ENCODE results near the gene MADCAM1.

The MADCAM1 gene

DNA sequence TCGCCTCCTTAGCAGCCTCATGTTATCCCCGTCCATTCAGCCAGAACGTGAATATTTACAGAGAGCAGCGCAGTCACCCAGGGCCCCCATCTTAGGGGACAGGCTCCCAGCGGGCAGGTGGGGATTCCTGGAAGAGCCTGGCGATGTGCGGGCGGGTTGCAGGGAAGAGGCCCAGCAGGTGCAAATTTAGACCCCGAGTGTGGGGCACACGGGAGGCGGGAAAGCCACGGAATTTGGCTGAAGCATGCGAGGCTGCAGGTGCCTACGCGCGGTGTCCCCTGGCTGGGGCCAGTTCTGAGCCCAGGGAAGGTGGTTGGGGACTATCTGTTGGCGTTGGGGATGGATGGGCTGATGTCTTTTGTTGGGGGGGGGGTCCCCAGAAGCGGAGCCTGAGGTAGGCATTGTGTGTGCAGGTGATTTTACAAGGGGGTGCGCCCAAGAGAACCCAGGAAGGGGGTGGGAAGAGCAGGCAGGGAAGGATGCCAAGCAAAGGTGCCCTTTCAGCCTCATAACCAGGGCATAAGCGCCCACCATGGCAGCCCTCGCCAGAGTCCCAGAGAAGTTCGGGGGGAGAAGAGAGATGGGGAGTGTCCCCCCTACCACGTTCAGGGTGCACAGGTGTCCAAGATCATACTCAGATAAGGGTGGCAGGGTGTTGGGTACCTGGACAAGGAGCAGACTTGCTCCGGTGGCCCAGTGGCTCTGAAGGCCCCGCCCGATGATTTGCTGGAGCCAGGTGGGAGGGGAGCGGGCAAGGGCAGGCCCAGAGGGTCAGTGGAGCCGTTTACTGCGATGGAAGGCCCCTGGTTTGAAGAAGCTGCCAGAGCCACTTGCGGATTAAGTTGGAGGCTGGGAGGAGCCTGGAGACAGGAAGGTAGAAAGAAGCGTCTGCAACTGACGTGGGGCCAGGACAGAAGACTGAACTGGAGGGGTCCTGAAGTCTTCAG lies 12.2 kb downstream of the MADCAM1 start:
- no peak for DNase-seq

DNA sequence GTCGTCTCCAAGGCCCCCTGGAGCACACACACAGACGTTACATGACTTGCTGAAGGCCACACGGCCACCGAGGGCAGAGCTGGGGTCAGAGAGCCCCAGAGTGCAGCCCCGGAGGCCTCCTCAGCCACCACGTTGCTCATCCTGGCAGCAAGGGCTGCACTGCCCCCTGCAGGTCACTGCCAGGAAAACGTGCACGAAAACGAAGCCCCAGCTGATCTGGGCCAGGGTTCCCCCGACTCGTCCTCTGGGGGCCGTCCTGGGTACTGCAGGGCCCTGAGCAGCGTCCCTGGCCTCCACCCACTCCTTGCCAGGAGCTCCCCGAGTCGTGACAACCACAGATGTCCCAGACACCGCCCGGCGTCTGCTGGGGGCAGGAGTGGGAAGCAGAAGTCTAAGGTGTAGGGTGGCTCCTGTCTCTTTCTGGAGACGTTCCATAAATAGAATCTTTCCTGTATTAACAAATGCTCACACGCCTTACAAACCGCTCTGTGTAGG lies 14.4 kb downstream of the MADCAM1 start:
- DNase-seq, result peak; percentile 65 to 72

DNA sequence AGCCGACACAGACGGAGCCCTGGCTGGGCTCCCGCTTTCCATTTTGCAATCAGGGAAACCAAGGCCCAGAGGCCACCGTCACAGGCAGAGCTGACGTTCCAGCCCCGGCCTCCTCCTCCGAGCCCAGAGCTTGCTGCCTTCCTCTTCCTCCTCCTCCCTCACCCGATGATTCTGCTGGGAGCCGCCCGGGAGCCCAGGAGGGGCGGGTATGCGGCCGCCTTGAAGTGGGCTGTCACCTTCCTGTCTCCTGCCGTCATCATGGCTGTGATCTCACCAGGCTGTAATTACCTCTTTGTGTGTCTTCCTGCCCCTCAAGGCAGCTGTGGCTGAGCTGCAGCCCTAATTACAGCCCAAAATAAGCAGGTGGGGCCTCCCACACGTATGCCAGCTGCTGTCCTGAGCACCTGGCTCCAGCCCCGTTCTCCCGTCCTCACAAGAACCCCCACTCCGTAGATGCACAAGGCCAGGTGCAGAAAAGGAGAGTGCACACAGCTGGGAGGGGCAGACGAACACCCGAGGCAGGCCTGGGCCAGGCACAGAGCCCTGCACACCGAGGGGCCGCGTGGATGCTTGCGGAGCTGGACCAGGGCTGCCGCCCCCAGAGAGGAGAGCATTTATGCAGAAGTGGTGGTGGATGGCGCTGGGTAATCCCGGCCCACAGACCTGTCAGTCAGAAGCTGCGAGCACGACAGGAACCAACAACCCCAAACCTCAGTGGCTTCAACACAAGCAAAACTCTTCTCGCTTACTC lies 15.0 kb downstream of the MADCAM1 start:
- DNase-seq, result peak; percentile 40 to 43

DNA sequence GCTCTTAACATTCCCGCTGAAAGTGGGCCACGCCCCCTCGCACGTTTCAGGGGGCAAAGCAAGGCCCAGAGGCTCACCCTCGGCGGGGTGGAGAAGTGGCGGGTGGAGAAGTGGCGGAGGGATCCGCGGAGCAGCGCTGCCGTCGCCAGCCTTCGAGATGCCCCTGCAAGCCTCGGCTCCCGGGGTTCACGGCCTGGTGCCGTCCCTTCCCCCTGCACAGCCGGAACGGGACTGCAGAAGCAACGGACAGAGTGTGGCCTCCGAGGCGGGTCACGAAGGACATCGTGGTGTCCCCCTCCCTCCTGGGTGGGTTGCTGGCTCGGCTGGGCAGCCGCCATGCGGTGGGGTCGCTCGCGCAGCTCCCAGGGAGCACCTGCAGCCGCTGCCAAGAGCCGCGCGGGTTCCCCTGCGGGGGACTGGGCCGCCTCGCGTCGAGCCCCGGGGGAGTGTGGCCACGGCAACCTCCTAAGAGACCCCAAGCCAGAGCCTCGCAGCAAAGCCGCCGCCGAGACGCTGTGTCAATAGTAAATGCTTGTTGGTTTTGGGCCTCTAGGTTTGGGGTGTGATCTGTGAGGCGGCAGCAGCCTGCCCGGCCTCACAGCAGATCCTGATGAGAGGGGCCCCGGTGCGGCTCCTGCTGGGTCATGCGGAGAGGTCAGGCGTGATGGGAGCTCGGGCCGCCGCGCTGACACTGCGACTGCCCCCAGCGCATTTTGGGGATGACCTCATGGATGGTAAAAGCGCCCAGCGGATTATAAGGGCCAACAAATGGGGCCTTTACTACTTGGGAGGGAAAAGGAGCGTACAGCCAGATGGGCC lies 16.5 kb downstream of the MADCAM1 start:
- DNase-seq, result no peak

DNA sequence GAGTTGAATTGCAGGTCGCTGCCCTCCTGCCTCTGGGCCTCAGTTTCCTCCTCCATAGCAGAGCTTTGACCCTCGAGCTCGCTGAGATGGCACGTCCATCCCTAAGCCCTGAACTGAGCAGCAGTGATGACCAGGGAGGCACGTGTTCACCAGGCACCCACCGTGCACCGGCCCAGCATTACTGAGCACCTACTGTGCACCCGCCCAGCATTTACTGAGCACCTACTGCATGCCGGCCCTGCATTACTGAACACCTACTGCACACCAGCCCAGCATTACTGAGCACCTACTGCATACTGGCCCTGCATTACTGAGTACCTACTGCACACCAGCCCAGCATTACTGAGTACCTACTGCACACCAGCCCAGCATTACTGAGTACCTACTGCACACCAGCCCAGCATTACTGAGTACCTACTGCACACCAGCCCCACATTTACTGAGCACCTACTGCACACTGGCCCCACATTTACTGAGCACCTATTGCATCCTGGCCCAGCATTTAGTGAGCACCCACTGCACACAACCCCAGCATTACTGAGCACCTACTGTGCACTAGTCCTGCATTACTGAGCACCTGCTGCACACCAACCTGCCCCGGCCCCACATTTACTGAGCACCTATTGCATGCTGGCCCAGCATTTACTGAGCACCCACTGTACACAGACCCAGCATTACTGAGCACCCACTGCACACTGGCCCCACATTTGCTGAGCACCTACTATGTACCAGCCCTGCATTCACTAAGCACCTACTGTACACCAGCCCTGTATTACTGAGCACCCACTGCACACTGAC lies 17.3 kb downstream of the MADCAM1 start:
- DNase-seq, result no peak

DNA sequence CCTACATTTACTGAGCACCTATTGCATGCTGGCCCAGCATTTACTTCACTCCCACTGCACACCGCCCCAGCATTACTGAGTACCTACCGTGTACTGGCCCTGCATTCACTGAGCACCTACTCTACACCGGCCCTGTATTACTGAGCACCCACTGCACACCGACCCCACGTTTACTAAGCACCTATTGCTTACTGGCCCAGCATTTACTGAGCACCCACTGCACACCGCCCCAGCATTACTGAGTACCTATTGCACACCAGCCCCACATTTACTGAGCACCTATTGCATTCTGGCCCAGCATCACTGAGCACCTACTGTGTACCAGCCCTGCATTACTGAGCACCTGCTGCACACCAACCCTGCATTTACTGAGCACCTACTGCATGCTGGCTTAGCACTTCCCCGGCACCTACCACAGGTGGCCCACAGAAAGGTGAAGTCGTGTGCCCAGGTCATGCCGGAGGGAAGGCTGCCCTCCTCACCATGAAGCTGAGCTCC lies 17.9 kb downstream of the MADCAM1 start:
- DNase-seq, result no peak

DNA sequence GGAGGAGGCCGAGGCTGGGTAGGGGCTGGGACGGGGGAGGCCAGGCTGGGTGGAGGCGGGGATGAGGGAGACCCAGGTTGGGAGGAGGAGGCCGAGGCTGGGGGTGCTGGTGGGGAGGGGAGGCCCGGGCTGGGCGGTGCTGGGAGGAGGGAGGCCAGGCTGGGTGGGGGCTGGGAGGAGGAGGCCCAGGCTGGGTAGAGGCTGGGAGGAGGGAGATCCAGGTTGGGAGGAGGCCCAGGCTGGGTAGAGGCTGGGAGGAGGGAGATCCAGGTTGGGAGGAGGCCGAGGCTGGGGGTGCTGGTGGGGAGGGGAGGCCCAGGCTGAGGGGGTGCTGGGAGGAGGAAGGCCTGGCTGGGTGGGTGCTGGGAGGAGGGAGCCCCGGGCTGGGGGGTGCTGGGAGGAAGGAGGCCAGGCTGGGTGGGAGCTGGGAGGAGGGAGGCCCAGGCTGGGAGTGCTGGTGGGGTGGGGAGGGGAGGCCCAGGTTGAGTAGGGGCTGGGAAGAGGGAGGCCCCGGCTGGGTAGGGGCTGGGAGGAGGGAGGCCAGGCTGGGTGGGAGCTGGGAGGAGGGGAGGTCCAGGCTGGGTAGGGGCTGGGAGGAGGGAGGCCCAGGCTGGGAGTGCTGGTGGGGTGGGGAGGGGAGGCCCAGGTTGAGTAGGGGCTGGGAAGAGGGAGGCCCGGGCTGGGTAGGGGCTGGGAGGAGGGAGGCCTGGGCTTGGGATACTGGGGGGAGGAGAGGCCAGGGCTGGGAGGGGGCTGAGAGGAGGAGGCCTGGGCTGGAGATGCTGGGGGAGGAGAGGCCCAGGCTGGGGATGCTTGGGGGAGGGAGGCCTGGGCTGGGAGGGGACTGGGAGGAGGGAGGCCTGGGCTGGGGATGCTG lies 21.7 kb downstream of the MADCAM1 start:
- no peak for DNase-seq

DNA sequence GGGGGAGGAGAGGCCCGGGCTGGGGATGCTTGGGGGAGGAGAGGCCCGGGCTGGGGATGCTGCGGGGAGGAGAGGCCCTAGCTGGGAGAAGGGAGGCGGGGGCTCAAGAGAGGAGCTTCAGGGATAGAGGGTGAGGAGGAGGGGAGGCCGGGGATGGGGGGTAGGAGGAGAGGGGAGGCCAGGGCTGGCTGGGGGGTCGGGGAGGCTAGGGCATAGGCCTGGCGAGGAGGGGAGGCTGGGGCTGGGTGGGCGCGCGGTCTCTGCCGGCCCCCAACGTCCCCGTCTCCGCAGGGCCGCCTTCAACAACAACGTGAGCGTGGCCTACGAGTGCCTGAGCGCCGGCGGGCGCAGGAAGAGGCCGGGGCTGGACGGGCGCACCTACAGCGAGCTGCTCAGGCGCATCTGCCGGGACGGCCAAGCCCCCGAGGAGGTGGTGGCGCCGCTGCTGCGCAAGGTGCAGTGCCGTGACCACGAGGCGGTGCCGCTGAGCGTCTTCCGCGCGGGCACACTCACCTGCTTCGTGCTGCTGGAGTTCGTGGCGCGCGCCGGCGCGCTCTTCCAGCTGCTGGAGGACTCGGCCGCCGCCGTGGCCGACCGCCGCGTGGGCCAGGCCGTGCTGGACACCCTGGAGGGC lies 22.4 kb downstream of the MADCAM1 start:
- no peak for DNase-seq

DNA sequence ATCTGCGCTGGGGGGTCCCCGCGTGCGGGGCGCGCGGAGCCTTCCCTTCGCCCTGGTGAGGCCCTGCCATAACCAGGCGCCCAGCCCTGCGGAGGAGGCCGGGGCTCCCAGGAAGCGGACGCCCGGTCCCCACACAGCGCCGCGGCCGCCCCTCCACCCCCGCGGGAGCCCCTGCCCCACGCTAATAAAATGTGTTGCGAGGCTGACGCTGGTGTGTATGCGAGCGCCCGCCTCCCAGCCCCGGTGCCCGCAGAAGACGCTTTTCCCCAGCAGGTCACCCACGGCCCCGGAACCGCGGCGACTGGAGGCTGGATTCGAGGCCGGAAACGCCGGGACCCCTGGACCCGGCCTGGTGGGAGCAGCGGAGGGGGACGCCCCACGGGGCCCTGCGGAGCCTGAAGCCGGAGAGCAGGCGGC lies 23.2 kb downstream of the MADCAM1 start:
- DNase-seq, result no peak

DNA sequence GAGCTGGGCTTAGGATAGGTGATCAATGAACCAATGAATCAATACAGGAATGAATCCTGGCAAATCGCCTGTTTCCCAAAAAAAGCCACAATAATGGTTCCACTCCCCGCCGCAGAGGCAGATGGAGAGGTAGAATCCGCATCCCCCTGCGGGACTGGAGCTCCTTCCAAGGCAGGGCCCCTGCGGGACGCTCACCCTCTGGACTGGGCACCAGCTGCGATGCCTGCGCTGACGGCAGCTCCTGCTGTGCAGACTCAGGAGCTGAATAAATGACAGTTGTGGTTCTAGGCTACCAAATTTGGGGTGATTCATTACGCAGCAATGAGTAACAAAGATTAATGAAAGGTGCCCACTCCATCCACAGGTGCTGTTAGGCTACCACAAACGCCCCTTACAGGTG lies 26.4 kb downstream of the MADCAM1 start:
- DNase-seq, result no peak

DNA sequence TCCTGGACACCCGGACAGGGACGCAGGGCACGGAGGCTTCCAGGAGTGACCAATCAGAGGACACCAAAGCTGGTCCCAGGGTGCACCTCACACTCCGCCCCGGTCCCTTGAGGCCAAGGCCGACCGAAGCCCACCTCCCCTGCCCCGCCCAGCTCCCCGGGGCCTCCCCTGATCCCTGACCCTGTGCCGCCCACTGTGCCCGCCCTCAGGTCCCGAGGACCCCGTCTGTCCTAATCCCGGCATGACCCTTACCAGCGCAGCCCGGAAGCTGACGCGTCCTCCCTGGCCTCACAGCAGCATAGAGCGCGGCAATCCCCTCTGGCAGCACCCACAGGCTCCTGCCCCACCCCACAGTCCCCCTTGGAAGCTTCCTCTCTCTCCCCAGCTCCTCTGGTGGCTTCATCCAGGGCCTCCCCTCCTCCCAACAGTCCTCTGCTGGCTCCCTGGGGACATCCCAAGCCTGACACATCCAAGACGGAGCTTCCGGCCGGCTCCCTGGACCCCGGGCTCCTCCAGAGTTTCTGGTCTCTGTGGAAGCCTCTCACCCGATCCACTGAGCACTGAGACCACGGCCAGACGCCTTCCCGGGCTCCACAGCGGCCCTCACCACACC lies 27.9 kb downstream of the MADCAM1 start:
- DNase-seq, result peak; percentile 38 to 39

DNA sequence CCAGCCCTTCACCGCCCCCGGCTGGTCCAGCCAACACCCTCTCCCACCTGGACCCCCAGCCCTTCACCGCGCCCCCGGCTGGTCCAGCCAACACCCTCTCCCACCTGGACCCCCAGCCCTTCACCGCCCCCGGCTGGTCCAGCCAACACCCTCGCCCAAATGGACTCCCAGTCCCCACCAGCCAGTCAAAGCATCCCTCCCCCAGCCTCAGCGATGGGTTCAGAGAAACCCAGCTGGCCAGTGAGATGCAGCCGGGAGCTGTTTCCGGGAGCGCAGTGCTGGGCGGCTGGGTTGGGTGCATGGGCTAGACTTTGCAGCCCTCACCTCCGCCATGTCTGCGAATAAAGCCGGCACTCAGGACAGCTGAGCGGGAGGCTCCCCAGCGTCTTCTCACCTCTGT lies 28.7 kb downstream of the MADCAM1 start:
- no peak for DNase-seq

DNA sequence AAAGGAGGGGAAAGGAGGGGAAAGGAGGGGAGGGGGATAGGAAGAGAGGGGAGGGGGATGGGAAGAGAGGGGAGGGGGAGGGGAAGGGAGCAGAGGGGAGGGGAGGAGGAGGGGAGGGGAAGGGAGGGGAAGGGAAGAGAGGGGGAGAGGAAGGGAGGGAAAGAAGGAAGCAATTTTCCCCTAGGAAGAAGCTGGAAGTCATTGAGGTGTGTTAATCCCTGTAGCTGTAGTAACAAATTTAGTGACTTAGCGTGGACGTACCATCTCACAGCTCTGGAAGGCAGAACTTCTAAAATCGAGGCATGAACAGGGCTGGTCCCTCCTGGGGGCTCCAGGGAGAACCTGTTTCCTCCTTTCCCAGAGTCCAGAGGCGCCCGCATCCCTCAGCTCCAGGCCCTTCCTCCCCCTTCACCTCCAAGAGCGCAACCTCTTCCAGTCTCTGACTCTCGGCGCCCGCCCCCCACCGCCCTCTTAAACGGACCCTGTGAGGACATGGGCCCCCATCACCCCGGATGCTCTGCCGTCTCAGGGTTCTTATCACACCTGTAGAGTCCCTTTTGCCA lies 29.7 kb downstream of the MADCAM1 start:
- no peak for DNase-seq

DNA sequence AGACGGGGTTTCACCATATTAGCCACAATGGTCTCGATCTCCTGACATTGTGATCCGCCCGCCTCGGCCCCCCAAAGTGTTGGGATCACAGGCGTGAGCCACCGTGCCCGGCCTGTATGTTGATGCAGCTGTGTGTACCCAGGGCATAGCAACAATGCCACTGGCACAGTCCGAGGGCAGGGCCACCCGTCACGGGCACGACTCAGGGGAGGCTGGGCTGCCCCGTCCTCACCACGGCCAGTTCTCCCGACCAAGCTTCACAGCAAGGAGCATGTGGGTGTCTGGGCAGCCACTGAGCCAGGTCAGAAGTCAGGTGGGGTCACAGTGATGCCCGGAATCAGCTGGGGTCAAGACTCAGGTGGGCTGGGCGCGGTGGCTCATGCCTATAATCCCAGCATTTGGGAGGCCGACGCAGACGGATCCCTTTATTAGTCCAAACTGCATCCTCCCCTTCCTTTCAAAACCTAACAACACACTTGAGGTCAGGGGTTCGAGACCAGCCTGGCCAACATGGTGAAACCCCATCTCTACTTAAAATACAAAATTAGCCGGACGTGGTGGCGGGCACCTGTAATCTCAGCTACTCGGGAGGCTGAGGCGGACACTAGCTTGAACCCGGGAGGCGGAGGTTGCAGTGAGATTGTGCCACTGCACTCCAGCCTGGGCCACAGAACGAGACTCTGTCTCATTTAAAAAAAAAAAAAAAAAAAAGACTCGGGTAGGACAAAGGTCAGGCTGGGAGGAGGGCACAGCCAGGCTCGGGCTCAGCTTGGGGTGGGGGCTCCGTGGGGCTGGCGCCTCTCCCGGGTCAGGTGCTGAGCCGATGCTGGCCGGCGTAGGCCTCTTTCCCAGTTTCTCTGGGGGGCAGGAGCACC lies 34.1 kb downstream of the MADCAM1 start:
- no peak for DNase-seq

DNA sequence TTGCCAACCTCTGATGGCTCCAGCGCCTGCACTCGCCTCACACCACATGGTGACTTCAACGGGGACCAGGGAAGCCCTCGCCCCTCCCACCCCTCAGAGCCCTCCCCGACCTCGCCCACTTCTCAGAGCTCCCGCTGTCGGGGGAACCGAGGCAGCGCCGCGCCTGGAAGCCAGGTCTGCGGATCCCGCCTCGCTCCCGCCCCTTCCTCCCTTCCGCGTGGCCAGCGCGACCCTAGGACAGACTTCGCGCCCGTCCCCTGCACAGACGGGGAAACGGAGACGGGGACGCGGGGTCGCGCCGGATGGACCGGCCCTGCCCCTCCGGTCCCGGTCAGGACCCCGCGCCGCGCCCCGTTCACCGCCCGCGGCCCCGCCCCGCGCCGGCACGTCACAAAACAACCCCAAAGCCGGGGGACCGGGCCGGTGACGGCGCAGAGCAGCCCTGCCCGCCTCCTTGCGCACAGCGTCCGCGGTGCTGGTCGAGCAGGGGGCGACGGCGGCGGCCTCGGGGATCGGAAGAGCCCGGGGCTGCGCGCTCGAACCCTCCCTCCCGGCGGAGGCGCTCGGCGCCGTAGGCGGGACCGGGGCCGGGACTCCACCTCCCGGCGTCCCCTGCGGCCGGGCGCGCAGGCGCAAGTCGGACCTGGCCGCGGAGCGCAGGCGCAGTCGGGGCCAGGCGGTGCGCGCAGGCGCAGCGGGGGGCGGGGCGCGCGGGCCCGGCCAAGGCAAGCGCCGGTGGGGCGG lies 34.9 kb downstream of the MADCAM1 start:
- peak; percentile 58 to 87 for DNase-seq

DNA sequence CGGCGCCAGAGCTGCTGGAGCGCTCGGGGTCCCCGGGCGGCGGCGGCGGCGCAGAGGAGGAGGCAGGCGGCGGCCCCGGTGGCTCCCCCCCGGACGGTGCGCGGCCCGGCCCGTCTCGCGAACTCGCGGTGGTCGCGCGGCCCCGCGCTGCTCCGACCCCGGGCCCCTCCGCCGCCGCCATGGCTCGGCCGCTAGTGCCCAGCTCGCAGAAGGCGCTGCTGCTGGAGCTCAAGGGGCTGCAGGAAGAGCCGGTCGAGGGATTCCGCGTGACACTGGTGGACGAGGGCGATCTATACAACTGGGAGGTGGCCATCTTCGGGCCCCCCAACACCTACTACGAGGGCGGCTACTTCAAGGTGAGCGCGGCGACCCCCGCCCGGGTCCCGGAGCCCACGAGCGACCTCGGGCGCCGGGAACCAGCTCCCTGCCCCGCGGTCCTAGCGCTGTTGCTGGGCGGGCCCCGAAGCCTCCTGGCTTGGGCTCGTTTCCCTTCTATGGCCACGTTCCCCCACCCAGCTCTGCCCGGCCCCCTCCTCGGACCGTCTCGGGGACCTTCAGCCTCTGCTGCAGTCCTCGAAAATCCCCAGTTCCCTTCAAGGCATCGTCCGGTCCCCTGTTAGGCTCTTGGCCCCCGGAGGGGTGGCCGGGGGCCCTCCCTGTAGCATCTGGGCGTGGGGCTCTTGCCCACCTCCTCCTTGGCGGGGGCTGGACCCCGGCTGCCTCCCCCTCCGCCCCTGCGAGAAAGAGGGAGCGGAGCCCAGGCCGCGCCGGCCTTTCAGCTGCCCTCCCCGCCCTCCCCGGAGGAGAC lies 35.7 kb downstream of the MADCAM1 start, which contains the start of gene CDC34:
CDC34 (plus strand) TSS at position 8 of the 808 bp plus-strand sequence; CDS start at position 180, 172 bp downstream.
- DNase-seq, result no peak
